Liver (tissue), 9 donors: Measurements from ENCODE around the gene CFAP299. TPM values are rescaled to one million over a fixed set of nuclear protein-coding genes. Genes with fewer than 3 reads are reported as not detected.

ENCODE experiments used
- DNase-seq: peaks from one replicate; pipeline ENCODE4 v3.0.0-alpha.2; 2017; ENCODE audit warnings: low spot score
- H3K27ac ChIP-seq, 2 donors: one replicate each; pipeline ENCODE4 v1.7.0; 2013; ENCODE audit warnings: inconsistent platforms in 2 of 2, low read length in 2 of 2, control low read depth in 1 of 2, low read depth in 1 of 2, mild to moderate bottlenecking in 1 of 2
- H3K27me3 ChIP-seq, 4 donors: one replicate each; pipeline versions ENCODE4 v1.6.1 to v1.7.0; 2013; ENCODE audit warnings: low read length in 3 of 4, inconsistent platforms in 1 of 4, mild to moderate bottlenecking in 1 of 4, moderate library complexity in 1 of 4; ENCODE audit not compliant: control insufficient read depth in 4 of 4, insufficient read depth in 4 of 4
- H3K36me3 ChIP-seq, 4 donors: one replicate each; pipeline versions ENCODE4 v1.6.1 to v1.7.0; 2013; ENCODE audit warnings: low read length in 3 of 4, mild to moderate bottlenecking in 3 of 4, low read depth in 1 of 4, moderate library complexity in 1 of 4; ENCODE audit not compliant: control insufficient read depth in 4 of 4, insufficient read depth in 3 of 4
- H3K4me1 ChIP-seq, 4 donors: one replicate each; pipeline versions ENCODE4 v1.6.1 to v1.7.0; 2013; ENCODE audit warnings: low read length in 3 of 4, mild to moderate bottlenecking in 3 of 4, moderate library complexity in 1 of 4; ENCODE audit not compliant: control insufficient read depth in 4 of 4, insufficient read depth in 4 of 4
- H3K4me3 ChIP-seq, 3 donors: one replicate each; pipeline versions ENCODE4 v1.6.1 to v1.7.0; 2013; ENCODE audit warnings: low read length in 3 of 3, control low read depth in 1 of 3, low read depth in 1 of 3, mild to moderate bottlenecking in 1 of 3
- H3K9ac ChIP-seq, 2 donors: one replicate each; pipeline ENCODE4 v1.7.0; 2013; ENCODE audit warnings: low read length in 2 of 2, mild to moderate bottlenecking in 2 of 2, moderate library complexity in 2 of 2, control low read depth in 1 of 2, low read depth in 1 of 2
- H3K9me3 ChIP-seq, 4 donors: one replicate each; pipeline versions ENCODE4 v1.6.1 to v1.7.0; 2013; ENCODE audit warnings: low read length in 3 of 4; ENCODE audit not compliant: control insufficient read depth in 4 of 4
- ATF3 ChIP-seq: IDR thresholded peaks from 2 replicates; pipeline ENCODE4 v1.6.1; 2016; ENCODE audit warnings: antibody characterized with exemption
- CTCF ChIP-seq: fragments of 150-350 bp; IDR thresholded peaks from 2 replicates; pipeline ENCODE4 v1.5.1; 2017; ENCODE audit warnings: improper control_type of control experiment, low read depth, low read length; ENCODE audit not compliant: missing input control
- FOXA1 ChIP-seq: IDR thresholded peaks from 2 replicates; pipeline ENCODE4 v1.6.1; 2016; ENCODE audit warnings: antibody characterized with exemption
- FOXA2 ChIP-seq: IDR thresholded peaks from 2 replicates; pipeline ENCODE4 v1.6.1; 2016; ENCODE audit warnings: antibody characterized with exemption
- GABPA ChIP-seq, 2 donors: IDR thresholded peaks in 1 of 2; conservative IDR thresholded peaks in 1 of 2; 2 replicates each; pipeline ENCODE4 v1.6.1; 2016; ENCODE audit warnings: antibody characterized with exemption in 2 of 2, mild to moderate bottlenecking in 1 of 2, moderate library complexity in 1 of 2
- HNF4A ChIP-seq, 2 donors: conservative IDR thresholded peaks; 2 replicates each; pipeline ENCODE4 v1.6.1; 2016; ENCODE audit warnings: antibody characterized with exemption in 2 of 2, mild to moderate bottlenecking in 2 of 2
- HNF4G ChIP-seq: IDR thresholded peaks from 2 replicates; pipeline ENCODE4 v1.6.1; 2016; ENCODE audit warnings: antibody characterized with exemption
- JUND ChIP-seq, 2 donors: IDR thresholded peaks; 2 replicates each; pipeline ENCODE4 v1.6.1; 2016; ENCODE audit warnings: antibody characterized with exemption in 2 of 2
- NR2F2 ChIP-seq: IDR thresholded peaks from 2 replicates; pipeline ENCODE4 v1.6.1; 2016; ENCODE audit warnings: antibody characterized with exemption
- RAD21 ChIP-seq, 2 donors: IDR thresholded peaks; 2 replicates each; pipeline ENCODE4 v1.6.1; 2016; ENCODE audit warnings: antibody characterized with exemption in 2 of 2, mild to moderate bottlenecking in 2 of 2
- REST ChIP-seq: IDR thresholded peaks from 2 replicates; pipeline ENCODE4 v1.6.1; 2016; ENCODE audit warnings: antibody characterized with exemption, mild to moderate bottlenecking
- ZBTB33 ChIP-seq: IDR thresholded peaks from 2 replicates; pipeline ENCODE4 v1.6.1; 2016; ENCODE audit warnings: antibody characterized with exemption
- WGBS: extraction: QIAGEN DNeasy Blood & Tissue Kit; methylation state at CpG from one replicate; pipeline ENCODE4 v1.1.7; 2013; 5-methylcytosine and 5-hydroxymethylcytosine counted together
- polyA plus RNA-seq, 2 donors: library from polyadenylated mRNA; stranded (reverse) in 1 of 2; unstranded in 1 of 2; fragments of 200-250 nt in 1 of 2; fragments of >200 nt in 1 of 2; fragmentation: Nextera tagmentation in 1 of 2; extraction: Ambion mirVana in 1 of 2; gene quantifications; one replicate each; pipeline versions ENCODE4 v1.2.1 to v1.2.3, GENCODE V29; 2013 to 2015
- total RNA-seq, 2 donors: library from RNA; depleted of rRNA; stranded (reverse); fragments of >200 nt; gene quantifications; one replicate each; pipeline ENCODE4 v1.2.3, GENCODE V29; 2014
- donor health status: healthy.
- donor health status: healthy.
- donor health status: healthy.
- donor health status: healthy.
- donor health status: healthy.

CFAP299 gene
- total and polyA plus RNA-seq, 4 donors: not detected

- TF ChIP-seq ATF3 (no peak), JUND (IDR thresholded peaks at IDR 0.05) (no peak), GABPA (IDR thresholded peaks at IDR 0.05 in 1 of 2, conservative IDR thresholded peaks at IDR 0.05 in 1 of 2) (no peak), FOXA2 (no peak), NR2F2 (no peak)
- Histone ChIP-seq H3K4me1 (no peaks in the 10 kb centered on the region), H3K36me3 (no peaks in the 10 kb centered on the region), H3K9me3 (no peaks in the 10 kb centered on the region), H3K27ac (no peak overlapping the region), H3K27me3 (no peaks in the 10 kb centered on the region), H3K9ac (no peak overlapping the region), H3K4me3 (no peak overlapping the region)
- DNase-seq: no peak
- WGBS: 84% methylated on average over 3 of the region's 3 CpGs
Measured at GRCh38 chr4:80465736-80466135, 130.2 kb downstream of the CFAP299 start.

GRCh38 chr4:80466618-80467017 is 131.1 kb downstream of the CFAP299 start:
- Histone ChIP-seq H3K27me3 (no peaks in the 10 kb centered on the region), H3K9me3 (no peaks in the 10 kb centered on the region), H3K9ac (no peak overlapping the region), H3K27ac (no peak overlapping the region), H3K4me3 (no peak overlapping the region), H3K36me3 (no peaks in the 10 kb centered on the region), H3K4me1 (no peaks in the 10 kb centered on the region)
- no peak for DNase-seq
- no peak for TF ChIP-seq FOXA1
- no peak for TF ChIP-seq HNF4G
- TF ChIP-seq RAD21 (IDR thresholded peaks at IDR 0.05): no peak
- TF ChIP-seq HNF4A (conservative IDR thresholded peaks at IDR 0.05): no peak
- TF ChIP-seq ZBTB33: no peak
- TF ChIP-seq REST: no peak
- no peak for TF ChIP-seq CTCF
- 90% methylated on average over 1 of the region's 1 CpG for WGBS
